Suprapubic skin (tissue), 4 donors: ENCODE data around the gene ASGR1. TPM values are rescaled to one million over a fixed set of nuclear protein-coding genes. Genes with fewer than 3 reads are reported as not detected.
"Not testable (repeated sequence)": the region's sequence is repeated elsewhere in the genome, so short reads cannot be mapped to it uniquely, and the experiment has no call there.

Source experiments
- DNase-seq, 2 donors: peaks; one replicate each; pipeline ENCODE4 v3.0.0-alpha.2; 2019; ENCODE audit warnings: low spot score in 2 of 2
- H3K27ac ChIP-seq: fragments of 200-600 bp; sonication (generic); one replicate; pipeline ENCODE4 v1.5.1; 2019
- H3K27me3 ChIP-seq: fragments of 200-600 bp; sonication (generic); one replicate; pipeline ENCODE4 v1.5.1; 2019
- H3K36me3 ChIP-seq: fragments of 200-600 bp; sonication (generic); one replicate; pipeline ENCODE4 v1.5.1; 2019
- H3K4me1 ChIP-seq: fragments of 200-600 bp; sonication (generic); one replicate; pipeline ENCODE4 v1.5.1; 2019
- H3K4me3 ChIP-seq: fragments of 200-600 bp; sonication (generic); one replicate; pipeline ENCODE4 v1.5.1; 2019; ENCODE audit warnings: mild to moderate bottlenecking
- H3K9me3 ChIP-seq: fragments of 200-600 bp; sonication (generic); one replicate; pipeline ENCODE4 v1.5.1; 2019
- CTCF ChIP-seq, 2 donors: fragments of 200-600 bp in 1 of 2; fragments of 450-650 bp in 1 of 2; sonication (generic) in 1 of 2; IDR thresholded peaks; one replicate each; pipeline ENCODE4 v1.5.1; 2016 to 2019; ENCODE audit warnings: antibody characterized with exemption in 2 of 2, mild to moderate bottlenecking in 1 of 2, moderate library complexity in 1 of 2
- EP300 ChIP-seq: sonication (generic); formaldehyde crosslinking; IDR thresholded peaks from one replicate; pipeline ENCODE4 v1.6.1; 2017; ENCODE audit warnings: antibody characterized with exemption
- POLR2A ChIP-seq, 2 donors: fragments of 450-650 bp; IDR thresholded peaks; one replicate each; pipeline ENCODE4 v1.6.1; 2017; ENCODE audit warnings: antibody characterized with exemption in 2 of 2, mild to moderate bottlenecking in 2 of 2, moderate library complexity in 2 of 2
- POLR2AphosphoS5 ChIP-seq, 3 donors: sonication (generic); formaldehyde crosslinking; IDR thresholded peaks; one replicate each; pipeline ENCODE4 v1.6.1; 2017; ENCODE audit warnings: antibody characterized with exemption in 3 of 3
- WGBS: methylation state at CpG from one replicate; pipeline ENCODE4 v1.1.5; 2018; 5-methylcytosine and 5-hydroxymethylcytosine counted together
- total RNA-seq, 4 donors: library from RNA; depleted of rRNA; stranded (reverse); fragments of >200 nt; gene quantifications; one replicate each; pipeline ENCODE4 v1.1.0, GENCODE V29; 2016

The ASGR1 gene
- total RNA-seq, 4 donors from 2014 or later = 1.3 to 2.3 (median 2.0) TPM

- no peak overlapping the region for H3K27ac ChIP-seq
- no peaks in the 10 kb centered on the region for H3K27me3 ChIP-seq
- H3K9me3 ChIP-seq = no peaks in the 10 kb centered on the region
- H3K4me3 ChIP-seq = no peak overlapping the region
- H3K36me3 ChIP-seq = peaks cover 7% of the 10 kb centered on the region
- TF ChIP-seq EP300 (no peak), POLR2A (IDR thresholded peaks at IDR 0.05) (no peak)
- H3K4me1 ChIP-seq = no peaks in the 10 kb centered on the region
- DNase-seq = no peak
- WGBS = 53% methylated on average over 7 of the region's 7 CpGs
Observed at GRCh38 chr17:7186241-7186640, 7.1 kb upstream of the ASGR1 start.

- no peak for TF ChIP-seq POLR2A (IDR thresholded peaks at IDR 0.05)
- no peak for TF ChIP-seq POLR2AphosphoS5 (IDR thresholded peaks at IDR 0.05)
- no peak for TF ChIP-seq CTCF (IDR thresholded peaks at IDR 0.05)
- TF ChIP-seq EP300 = no peak
- Histone ChIP-seq H3K36me3 (no peaks in the 10 kb centered on the region), H3K27ac (no peak overlapping the region), H3K4me1 (no peaks in the 10 kb centered on the region), H3K27me3 (no peaks in the 10 kb centered on the region), H3K4me3 (no peak overlapping the region), H3K9me3 (no peaks in the 10 kb centered on the region)
- DNase-seq = no peak
- 81% methylated on average over 6 of the region's 6 CpGs for WGBS
Observed at GRCh38 chr17:7184647-7185046, 5.5 kb upstream of the ASGR1 start.

- peaks cover under 1% of the 10 kb centered on the region for H3K27me3 ChIP-seq
- WGBS = 88% methylated on average over 14 of the region's 14 CpGs
- H3K9me3 ChIP-seq = no peaks in the 10 kb centered on the region
- H3K27ac ChIP-seq = no peak overlapping the region
- DNase-seq = no peak
- H3K4me3 ChIP-seq = no peak overlapping the region
- TF ChIP-seq CTCF (IDR thresholded peaks at IDR 0.05) (no peak), POLR2AphosphoS5 (IDR thresholded peaks at IDR 0.05) (no peak), EP300 (no peak), POLR2A (IDR thresholded peaks at IDR 0.05) (no peak)
- H3K36me3 ChIP-seq = no peaks in the 10 kb centered on the region
- H3K4me1 ChIP-seq = no peaks in the 10 kb centered on the region
Observed at GRCh38 chr17:7184091-7184488, 4.9 kb upstream of the ASGR1 start.

DNA sequence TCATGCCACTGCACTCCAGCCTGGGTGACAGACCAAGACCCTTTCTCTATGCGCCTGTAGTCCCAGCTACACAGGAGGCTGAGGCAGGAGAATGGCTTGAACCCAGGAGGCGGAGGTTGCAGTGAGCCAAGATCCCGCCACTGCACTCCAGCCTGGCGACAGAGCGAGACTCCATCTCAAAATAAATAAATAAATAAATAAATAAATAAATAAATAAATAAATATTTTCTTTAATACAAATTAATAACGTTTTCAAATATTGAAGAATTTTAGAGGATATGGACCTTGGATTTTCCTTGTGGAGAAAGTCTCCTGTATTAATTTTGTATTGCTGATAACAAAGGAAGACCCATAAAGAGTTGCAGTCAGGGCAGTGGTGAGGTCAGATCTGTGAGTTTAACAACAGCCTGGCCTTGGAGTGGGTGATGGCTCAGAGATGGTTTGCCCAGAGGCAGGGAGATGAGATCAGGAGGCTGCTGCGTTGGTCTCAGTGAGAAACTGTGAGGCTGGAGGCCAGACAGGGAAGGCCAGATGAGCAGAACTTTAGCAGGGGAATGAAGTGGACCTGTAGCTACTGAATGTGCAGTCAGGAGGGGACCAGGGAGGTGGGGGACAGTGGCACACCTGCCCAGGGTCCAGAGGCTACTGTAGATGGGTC is 4.4 kb upstream of the ASGR1 start:
- TF ChIP-seq CTCF (IDR thresholded peaks at IDR 0.05) (no peak), EP300 (no peak), POLR2A (IDR thresholded peaks at IDR 0.05) (no peak), POLR2AphosphoS5 (IDR thresholded peaks at IDR 0.05) (no peak)
- Histone ChIP-seq H3K4me3 (no peak overlapping the region), H3K27me3 (peaks cover 5% of the 10 kb centered on the region), H3K27ac (no peak overlapping the region), H3K9me3 (no peaks in the 10 kb centered on the region), H3K4me1 (no peaks in the 10 kb centered on the region), H3K36me3 (no peaks in the 10 kb centered on the region)
- 81% methylated on average over 7 of the region's 7 CpGs for WGBS
- DNase-seq = no peak

GRCh38 chr17:7182101-7182500 is 2.9 kb upstream of the ASGR1 start:
- peaks cover 18% of the 10 kb centered on the region for H3K27me3 ChIP-seq
- H3K36me3 ChIP-seq, DNase-seq, H3K4me3 ChIP-seq, H3K27ac ChIP-seq, H3K9me3 ChIP-seq: not testable (repeated sequence)
- peaks cover 13% of the 10 kb centered on the region for H3K4me1 ChIP-seq
- 100% methylated on average over 2 of the region's 2 CpGs for WGBS

GRCh38 chr17:7178973-7179316 is 225 bp downstream of the ASGR1 start:
- H3K9me3 ChIP-seq = no peaks in the 10 kb centered on the region
- WGBS = 76% methylated on average over 11 of the region's 11 CpGs
- TF ChIP-seq POLR2A (IDR thresholded peaks at IDR 0.05) = no peak
- no peak for TF ChIP-seq EP300
- TF ChIP-seq CTCF (IDR thresholded peaks at IDR 0.05) = no peak
- no peak for TF ChIP-seq POLR2AphosphoS5 (IDR thresholded peaks at IDR 0.05)
- H3K27ac ChIP-seq = no peak overlapping the region
- H3K36me3 ChIP-seq = no peaks in the 10 kb centered on the region
- H3K4me3 ChIP-seq = no peak overlapping the region
- DNase-seq = no peak
- peaks cover 23% of the 10 kb centered on the region for H3K4me1 ChIP-seq
- H3K27me3 ChIP-seq = peaks cover 31% of the 10 kb centered on the region
